GM19035 (cell line): ENCODE results near the gene SYT13.

Experiments
- ATAC-seq: cut with Tn5 transposase; IDR thresholded peaks from one replicate; pipeline ENCODE4 v1.9.1; 2021; ENCODE audit not compliant: unreplicated experiment

Gene SYT13

DNA sequence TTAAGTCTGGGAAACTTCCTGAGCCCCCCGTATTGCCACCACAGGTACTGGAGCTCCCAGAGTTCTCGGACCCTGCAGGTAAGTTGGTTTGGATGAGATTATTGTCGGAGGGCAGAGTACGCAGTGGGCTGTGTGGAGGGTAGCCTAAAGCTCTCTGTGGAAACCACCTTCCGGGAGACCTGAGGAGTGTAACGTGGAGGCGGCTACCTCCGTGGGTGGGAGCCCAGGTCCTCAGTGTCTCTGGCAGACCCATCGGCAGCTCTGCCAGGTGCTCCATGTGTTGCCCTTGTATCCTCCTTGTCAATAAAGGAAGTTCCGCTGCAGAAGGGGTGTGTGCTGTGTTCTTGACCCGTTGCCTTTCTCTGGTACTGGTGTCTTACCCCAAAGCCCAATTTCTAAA, 61.4 kb downstream of the SYT13 start:
- no peak for ATAC-seq

DNA sequence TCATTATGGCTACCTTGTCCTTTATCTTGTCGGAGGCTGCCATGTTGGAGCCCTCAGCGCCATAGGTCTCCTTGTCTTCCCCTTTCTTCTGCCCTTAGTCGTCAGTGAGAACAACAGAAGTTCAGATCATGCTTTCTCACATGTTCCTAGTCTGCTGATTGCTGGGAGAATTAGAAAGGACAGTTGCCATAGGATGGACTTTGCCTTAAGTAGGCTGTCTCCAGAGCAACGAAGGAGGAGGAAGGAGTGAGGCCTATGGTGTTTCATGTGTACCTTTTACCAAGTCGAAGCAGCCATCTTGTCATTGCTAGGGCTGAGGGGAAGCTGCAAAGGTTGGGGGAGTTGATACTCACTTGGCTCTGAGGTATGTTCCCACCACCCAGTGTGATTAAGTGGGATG, 62.6 kb downstream of the SYT13 start:
- ATAC-seq, result no peak

DNA sequence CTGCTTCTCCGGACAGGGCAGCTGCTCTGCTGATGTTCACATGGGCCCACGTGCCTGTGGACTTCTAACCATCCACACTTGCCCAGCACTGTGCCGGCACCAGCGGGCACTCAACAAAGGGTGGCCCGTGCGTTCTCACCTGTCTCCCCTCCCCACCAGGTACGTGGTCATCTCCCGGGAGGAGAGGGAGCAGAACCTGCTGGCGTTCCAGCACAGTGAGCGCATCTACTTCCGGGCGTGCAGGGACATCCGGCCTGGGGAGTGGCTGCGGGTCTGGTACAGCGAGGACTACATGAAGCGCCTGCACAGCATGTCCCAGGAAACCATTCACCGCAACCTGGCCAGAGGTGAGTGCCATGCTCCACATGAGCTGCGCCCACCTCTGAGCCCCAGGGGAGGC, 66.7 kb downstream of the SYT13 start:
- no peak for ATAC-seq

DNA sequence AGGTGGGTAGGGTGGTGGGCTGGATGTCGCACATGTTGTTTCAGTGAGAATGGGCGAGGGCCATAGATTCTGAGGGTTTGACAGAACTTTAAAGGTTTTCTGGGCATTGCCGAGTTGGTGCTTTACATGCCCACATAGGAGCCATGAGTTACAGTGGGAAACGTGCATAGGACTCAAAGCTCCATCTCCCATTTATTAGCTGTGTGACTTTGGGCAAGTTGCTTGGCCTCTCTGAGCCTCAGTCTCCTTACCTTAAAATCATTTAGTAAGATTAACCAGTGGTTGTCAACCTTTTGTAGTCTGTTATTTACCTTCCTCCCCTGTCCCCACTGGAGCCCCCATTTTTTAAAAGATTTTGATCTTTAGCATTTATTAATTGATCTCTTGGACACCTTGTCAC, 67.4 kb downstream of the SYT13 start:
- ATAC-seq, result no peak

DNA sequence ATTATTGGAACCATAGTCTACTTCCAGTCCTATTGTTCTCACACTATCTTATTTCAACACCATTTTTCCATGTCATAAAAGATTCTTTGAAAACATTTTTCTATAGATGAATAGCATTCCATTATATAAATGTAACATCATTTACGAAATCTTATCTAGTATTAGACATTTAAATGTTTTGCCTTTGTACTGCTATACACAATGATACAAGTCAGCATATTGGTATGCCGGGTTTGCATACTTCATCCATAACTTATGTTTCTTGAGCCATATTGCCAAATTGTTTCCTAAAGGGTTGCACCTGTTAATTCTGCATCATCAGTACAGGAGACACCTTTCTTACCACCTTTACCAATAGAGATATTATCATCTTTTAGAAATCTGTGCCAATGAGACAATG, 68.2 kb downstream of the SYT13 start:
- no peak for ATAC-seq

DNA sequence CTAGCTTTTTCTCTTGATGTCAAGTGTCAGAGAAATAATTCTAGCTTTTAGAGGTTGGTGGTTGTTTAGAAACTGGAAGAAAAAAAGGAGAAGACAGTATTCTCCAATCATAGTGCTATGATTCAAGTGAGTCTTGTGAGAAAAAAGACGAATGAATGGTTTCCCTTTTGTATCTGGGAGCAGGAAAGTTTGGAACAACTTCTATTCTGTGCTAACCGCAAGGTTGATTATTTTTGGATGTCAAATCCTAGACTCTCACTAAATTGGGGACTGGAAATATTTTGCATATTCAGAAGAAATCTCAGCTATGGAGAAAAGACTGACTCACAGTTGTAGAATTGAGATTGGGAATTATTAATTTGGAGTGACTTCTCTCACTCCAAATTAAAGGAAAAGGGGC, 69.2 kb downstream of the SYT13 start:
- ATAC-seq, result no peak

DNA sequence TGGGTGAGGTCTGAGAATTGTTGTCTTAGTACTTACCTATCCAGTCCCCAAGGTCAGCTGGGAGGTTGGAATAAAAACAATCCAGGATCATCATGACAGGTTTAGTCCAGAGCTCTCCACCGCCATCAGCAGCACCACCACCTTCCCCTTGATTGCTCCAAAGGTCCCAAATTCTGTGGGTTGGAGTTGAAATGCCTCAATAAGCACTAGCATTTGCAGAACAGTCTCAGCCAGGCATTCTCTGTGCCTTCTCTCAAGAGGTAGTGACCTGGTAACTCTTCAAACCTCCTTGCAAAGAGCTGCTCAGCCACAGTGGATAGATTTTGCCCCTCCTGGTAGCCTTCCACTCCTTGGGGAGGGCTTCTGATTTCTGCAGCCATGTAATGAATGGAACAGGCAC, 70.1 kb downstream of the SYT13 start:
- ATAC-seq, result no peak

DNA sequence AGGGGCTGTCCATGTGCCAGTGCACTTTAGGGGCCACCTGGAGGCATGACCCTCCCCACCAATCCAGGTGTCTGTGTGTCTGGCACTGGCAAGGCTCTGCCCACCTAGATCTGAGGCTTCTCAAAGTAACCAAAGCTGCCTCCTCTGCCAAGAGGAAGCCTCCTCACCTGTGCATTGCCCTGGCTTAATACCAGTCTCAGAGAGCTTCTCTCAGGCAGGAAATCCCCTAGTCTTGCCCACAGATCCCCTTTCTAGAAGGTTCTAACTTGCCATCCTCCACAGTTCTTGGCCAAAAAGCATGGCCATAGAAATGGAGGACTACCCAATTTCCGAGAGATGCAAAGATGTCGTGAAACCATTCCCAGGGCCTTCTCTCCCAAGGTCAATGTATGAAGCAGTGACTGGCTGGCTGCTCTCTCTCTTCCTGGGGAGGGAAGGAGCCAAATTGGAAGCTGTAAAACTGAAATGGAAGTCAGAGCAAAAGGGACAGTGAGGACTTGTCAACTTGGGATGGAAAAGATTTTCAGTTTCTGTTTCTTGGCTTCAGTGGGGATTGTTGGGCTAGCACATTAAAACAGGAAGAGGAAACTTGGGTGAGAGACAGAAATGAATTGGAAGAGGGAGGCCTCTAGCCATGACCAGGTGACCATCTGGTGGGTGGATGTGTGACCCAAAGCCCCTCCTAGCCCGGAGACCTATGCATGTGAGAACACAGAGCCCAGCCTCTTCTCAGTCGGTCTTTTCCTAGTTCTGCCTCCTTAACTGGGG, 70.9 kb downstream of the SYT13 start:
- ATAC-seq, result no peak

DNA sequence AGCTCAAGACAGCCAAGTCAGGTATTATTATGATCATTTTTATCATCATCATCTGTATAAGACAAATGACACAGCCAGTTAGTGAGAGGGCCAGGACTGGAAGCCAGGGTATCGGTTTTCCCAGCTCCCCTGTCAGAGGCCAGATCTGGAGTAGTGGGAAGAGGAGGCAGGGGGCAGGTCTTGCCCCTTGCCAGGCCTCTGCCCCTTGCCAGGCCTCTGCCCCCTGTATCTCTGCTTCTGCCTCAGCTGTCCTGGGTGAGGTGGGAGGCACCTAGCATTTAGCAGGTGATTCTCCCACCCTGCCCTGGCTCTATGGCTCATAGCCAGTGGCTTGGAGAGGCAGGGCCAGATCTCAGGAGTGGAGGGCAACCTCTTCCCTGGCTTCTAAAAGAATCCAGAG, 72.4 kb downstream of the SYT13 start:
- ATAC-seq, result no peak

DNA sequence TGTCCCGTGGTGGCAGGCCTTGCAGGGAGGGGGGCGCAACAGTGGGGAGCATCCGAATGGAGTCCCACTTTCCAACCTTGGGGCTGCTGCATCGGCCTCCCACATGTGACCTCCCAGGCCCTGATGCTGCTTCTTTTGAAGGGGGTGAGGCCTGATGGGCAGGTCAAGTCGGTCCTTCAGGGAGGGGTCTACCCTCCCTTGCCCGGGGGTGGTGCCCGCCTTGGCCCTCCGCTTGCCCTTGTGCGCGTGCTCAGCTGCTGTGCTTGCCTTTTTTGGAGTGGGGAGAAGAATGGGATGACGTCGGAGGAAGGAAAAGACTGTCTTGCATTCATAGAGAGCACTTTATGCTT, 72.8 kb downstream of the SYT13 start:
- no peak for ATAC-seq

DNA sequence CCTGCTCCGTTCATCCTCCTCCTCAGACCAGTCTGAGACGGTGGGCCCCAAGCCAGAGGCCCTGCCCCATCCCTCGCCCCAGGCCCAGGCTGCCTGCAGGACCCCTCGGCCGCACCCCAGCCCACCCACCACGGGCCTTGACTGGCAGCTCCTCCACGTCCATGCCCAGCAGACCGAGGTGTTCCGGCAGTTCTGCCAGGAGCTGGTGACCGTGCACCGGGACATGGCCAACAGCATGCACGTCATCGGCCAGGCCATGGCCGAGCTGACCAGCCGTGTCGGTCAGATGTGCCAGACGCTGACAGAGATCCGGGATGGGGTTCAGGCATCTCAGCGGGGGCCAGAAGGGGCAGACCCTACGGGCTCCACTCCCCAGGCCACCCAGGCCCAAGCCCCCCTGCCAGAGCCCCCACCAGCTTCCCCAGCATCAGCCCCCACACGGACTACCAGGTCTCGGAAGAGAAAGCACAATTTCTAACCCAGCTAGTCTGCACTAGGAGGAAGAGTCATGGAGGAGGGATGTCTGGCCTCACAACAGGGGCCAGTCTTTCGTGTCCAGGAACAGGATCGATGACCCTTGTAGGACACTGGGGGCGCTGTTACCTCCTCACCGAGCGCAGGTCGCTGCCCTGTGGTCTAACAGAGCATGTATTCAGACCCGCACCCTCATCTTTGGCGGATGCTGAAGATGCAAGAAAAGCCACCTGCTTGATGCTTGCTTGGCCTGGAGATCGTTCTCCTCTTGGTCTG, 73.4 kb downstream of the SYT13 start:
- no peak for ATAC-seq

DNA sequence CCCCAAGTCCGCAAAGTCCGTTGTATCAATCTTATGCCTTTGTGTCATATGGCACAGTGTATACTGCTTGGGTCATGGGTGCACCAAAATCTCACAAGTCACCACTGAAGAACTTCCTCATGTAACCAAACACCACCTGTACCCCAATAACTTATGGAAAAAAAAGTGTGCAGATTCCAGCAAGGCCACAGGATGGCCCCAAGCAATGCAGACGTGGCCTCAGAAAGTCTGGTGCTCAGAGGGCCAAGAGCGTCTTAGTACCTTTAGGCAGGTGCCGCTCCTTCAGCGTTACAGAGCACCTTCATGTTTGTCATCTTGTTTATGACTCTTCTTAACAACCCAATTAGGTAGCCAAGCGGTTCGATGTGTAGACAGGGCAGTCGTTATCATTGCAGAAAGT, 74.4 kb downstream of the SYT13 start:
- ATAC-seq, result no peak

DNA sequence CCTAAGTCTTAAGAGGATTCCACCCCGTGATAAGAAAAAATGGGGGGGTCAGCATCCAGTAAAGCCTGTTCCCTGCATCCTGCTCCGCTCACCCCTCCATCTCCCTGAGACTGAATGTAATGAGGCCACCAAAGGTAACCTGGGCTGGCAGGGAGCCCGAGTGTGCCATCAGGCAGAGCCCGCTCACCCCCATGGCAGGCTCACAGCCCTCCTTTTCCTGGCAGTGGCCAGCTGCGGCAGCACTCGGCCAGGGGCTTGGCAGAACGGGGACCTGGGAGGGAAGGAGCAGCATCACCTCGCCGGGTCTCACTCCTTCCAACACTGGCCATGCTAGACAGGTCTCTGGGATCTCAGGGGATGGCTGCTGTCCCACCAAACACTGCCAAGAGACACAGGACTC, 75.3 kb downstream of the SYT13 start:
- ATAC-seq, result no peak

DNA sequence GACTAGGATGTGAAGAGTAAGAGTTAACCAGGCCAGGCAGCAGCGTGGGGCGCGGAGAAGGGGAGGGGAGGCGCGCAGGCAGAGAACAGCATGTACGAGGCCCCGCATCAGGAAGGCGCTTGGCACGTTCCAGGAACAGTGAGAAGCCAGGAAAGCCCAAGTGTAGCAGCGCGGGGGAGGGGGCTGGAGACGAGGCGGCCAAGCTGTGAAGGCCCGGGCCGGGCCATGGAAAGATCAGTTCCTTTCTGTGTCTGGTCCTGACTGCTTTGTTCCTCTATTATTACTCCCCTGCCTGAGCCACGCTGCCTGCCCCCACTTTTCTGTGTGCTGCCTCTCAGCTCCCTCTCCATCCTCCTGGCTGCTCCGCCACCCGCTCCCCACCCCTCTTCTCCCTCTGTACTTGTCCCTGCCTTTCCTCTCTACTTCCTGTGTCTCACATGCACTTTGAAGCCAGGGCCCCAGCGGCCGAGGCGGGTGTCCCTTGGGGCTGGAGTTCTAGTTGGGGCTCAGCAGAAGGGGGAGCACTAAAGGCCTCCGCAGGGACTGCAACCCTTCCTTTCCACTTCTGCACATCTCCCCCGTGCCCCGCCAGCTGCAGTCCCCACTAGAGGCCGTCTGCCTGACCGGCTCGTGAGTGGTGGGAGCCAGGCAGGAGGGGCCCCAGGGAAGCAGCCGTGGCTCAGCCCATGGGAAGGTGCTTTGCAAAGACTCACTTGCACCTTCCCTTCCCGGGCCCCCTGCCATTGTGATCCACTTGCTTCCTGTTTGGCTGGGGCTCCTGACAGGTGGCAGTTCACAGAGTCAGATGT, 76.0 kb downstream of the SYT13 start:
- ATAC-seq, result no peak

DNA sequence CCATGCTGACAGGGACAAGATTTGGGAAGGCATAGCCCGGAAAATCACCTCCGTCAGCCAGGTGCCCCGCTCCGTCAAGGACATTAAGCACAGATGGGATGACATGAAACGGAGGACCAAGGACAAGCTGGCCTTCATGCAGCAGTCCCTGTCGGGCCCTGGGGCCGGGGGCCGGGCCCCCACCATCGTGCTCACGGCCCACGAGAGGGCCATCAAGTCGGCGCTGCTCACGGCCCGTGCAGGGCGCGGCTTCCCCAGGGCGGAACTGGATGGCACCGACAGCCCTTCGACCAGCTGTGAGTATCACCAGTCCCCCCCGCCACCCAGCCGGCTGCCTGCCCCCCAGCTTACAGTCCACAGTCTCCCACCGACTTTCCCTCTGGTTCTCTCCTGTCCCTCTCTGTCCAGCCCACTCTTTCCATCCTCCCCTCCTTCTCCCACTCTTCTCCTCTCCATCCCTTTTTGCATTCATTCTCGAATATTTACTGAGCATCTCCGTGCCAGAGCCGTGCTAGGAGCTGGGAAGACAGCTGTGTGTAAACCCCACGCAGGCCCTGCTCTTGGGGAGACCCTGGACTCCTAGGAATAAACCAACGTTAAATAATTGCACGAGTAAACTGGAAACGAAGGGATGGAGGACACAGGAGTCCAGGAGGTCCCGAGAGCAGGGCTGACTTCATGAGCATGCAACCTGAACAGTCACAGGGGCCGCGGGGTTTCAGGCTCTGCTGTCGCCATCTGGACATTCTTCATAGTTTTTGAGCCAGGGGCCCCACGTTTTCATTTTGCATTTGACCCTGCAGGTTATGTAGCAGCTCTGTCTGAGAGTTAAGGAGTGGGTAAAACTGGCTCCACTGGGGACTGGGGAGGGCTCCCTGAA, 76.9 kb downstream of the SYT13 start:
- ATAC-seq, result no peak

DNA sequence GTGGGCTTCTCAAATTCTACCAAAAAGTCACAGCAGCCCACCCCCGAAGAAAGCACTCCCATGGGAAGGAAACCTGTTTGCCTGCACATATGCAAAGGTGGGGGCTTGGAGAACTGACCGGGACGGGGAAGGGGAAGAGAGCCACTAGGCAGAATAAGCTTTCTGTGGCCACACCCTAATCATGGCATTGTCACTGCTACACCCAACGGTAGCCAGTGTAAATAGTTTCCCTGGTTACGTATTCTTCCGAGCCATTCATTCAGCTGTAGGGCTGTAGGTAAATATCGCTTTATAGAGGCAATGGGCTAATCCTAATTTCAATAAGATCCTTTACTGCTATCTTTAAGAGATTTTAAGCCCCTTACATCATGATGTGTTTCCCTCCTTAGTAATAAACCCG, 78.0 kb downstream of the SYT13 start:
- ATAC-seq, result no peak

DNA sequence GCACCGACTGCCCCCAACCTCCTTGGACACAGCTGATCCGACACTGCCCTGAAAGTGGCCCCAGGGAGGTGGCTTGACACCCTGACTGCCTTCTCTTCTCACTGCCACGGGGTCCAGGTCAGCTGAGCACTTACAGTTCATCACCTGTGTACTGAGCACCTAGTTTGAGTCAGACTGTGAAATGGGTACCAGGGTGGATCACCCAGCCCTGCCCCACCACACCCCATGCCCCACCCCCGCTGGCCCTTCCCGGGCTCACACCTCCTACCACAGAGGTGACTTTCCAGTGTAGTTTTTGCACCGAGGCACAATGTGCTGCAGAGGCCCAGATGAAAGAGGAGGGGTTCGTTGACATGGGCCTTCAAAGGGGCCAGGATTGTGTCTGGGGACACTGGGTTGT, 80.2 kb downstream of the SYT13 start:
- no peak for ATAC-seq

DNA sequence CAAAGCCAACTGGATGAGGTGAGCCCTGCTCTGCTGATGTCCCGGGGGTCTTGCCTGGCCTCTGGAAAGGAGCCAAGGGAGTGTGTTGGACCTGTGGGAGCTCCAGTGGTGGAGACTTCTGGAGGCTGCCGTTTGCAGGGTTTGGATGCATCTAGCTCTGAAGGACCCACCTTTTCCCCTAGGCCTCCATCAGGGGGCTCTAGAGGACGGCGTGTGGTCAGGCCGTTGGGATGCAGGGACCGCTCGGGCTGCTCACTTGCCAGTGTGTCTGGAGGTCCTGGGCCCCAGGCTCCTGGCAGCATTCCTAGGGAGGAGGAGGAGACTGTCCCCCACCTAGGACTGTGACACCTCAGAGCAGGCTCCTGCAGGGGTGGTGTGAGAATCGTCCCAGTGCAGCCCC, 81.4 kb downstream of the SYT13 start:
- ATAC-seq, result no peak

DNA sequence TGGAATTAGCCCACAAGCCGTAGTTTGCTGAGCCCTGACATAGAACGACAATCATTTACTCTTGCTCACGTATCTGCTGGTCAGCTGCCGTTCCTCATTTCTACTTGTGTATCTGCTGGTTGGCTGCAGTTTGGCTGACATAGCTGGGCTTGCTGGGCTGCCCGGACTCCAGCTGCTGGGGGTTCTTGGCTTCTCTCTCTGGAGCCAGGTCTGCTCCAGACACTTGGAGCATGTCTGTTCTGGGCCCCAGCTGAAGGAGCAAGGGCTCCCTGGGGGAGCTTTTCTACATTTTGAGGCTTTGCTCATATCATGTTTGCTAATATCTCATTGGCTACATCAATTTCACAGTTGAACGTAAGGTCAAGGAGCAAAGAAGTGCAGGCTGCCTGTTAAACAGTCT, 92.4 kb downstream of the SYT13 start:
- ATAC-seq, result no peak
